HG03064 (cell line): ENCODE results near the gene ARFIP1.
"Not testable (repeated sequence)": the region's sequence is repeated elsewhere in the genome, so short reads cannot be mapped to it uniquely, and the experiment has no call there.

Source experiments
- ATAC-seq: cut with Tn5 transposase; IDR thresholded peaks from one replicate; pipeline ENCODE4 v1.9.1; 2021; ENCODE audit warnings: low read depth; ENCODE audit not compliant: unreplicated experiment

ARFIP1 gene

GRCh38 chr4:152887981-152888380, 108.2 kb downstream of the ARFIP1 start:
- ATAC-seq: no peak

- no peak for ATAC-seq
Measured at GRCh38 chr4:152892974-152893373, 113.2 kb downstream of the ARFIP1 start.

- ATAC-seq: no peak
Measured at GRCh38 chr4:152894673-152895072, 114.9 kb downstream of the ARFIP1 start.

GRCh38 chr4:152896811-152897210, 117.1 kb downstream of the ARFIP1 start:
- no peak for ATAC-seq

- not testable (repeated sequence) for ATAC-seq
Measured at GRCh38 chr4:152898133-152898532, 118.4 kb downstream of the ARFIP1 start.

- no peak for ATAC-seq
Measured at GRCh38 chr4:152898606-152899005, 118.9 kb downstream of the ARFIP1 start.

GRCh38 chr4:152900395-152900794, 120.6 kb downstream of the ARFIP1 start:
- no peak for ATAC-seq

GRCh38 chr4:152901205-152901604, 121.5 kb downstream of the ARFIP1 start:
- no peak for ATAC-seq

GRCh38 chr4:152903658-152904057, 123.9 kb downstream of the ARFIP1 start:
- ATAC-seq: no peak

- no peak for ATAC-seq
Measured at GRCh38 chr4:152909901-152910300, 130.1 kb downstream of the ARFIP1 start.

- ATAC-seq: no peak
Measured at GRCh38 chr4:152910521-152910920, 130.8 kb downstream of the ARFIP1 start.

GRCh38 chr4:152917543-152918395, 138.0 kb downstream of the ARFIP1 start:
- no peak for ATAC-seq

- no peak for ATAC-seq
Measured at GRCh38 chr4:152919826-152920225, 140.1 kb downstream of the ARFIP1 start.

- no peak for ATAC-seq
Measured at GRCh38 chr4:152920768-152921167, 141.0 kb downstream of the ARFIP1 start.

GRCh38 chr4:152921284-152921683, 141.5 kb downstream of the ARFIP1 start:
- ATAC-seq: no peak

GRCh38 chr4:152925851-152926250, 146.1 kb downstream of the ARFIP1 start:
- ATAC-seq: no peak

- ATAC-seq: no peak
Measured at GRCh38 chr4:152926959-152927358, 147.2 kb downstream of the ARFIP1 start.

GRCh38 chr4:152927737-152928136, 148.0 kb downstream of the ARFIP1 start:
- no peak for ATAC-seq

GRCh38 chr4:152928286-152928685, 148.5 kb downstream of the ARFIP1 start:
- no peak for ATAC-seq

GRCh38 chr4:152929888-152930287, 150.1 kb downstream of the ARFIP1 start:
- no peak for ATAC-seq

- ATAC-seq: no peak
Measured at GRCh38 chr4:152935143-152935542, 155.4 kb downstream of the ARFIP1 start.

- ATAC-seq: no peak
Measured at GRCh38 chr4:152935631-152936445, 156.1 kb downstream of the ARFIP1 start, which contains the start of gene FHDC1. FHDC1 (plus strand) TSS chr4:152936323; CDS start chr4:152943058, 6,735 bp downstream.
